HG03565 (cell line): ENCODE data around the gene CRHR2.
A peak's percentile ranks its signal among the peaks of the same experiment; 100 is the strongest.
"Not testable (repeated sequence)": the region's sequence is repeated elsewhere in the genome, so short reads cannot be mapped to it uniquely, and the experiment has no call there.

Experiments used
- ATAC-seq: cut with Tn5 transposase; IDR thresholded peaks from one replicate; pipeline ENCODE4 v1.9.1; 2021; ENCODE audit warnings: mild to moderate bottlenecking, moderate library complexity; ENCODE audit not compliant: unreplicated experiment

CRHR2 gene

GRCh38 chr7:30656006-30656957, 26.0 kb downstream of the CRHR2 start:
- no peak for ATAC-seq

GRCh38 chr7:30655096-30655970, 26.9 kb downstream of the CRHR2 start:
- no peak for ATAC-seq

- ATAC-seq, result no peak
Measured at GRCh38 chr7:30654296-30655090, 27.8 kb downstream of the CRHR2 start.

- no peak for ATAC-seq
Measured at GRCh38 chr7:30652698-30653641, 29.3 kb downstream of the CRHR2 start.

GRCh38 chr7:30652132-30652531, 30.1 kb downstream of the CRHR2 start:
- ATAC-seq, result no peak

GRCh38 chr7:30650421-30650808, 31.8 kb downstream of the CRHR2 start:
- ATAC-seq, result no peak

- ATAC-seq, result no peak
Measured at GRCh38 chr7:30649717-30650420, 32.4 kb downstream of the CRHR2 start.

- no peak for ATAC-seq
Measured at GRCh38 chr7:30648744-30649540, 33.3 kb downstream of the CRHR2 start.

GRCh38 chr7:30647589-30648364, 34.5 kb downstream of the CRHR2 start:
- ATAC-seq, result no peak

- ATAC-seq, result no peak
Measured at GRCh38 chr7:30646154-30646553, 36.1 kb downstream of the CRHR2 start.

GRCh38 chr7:30645661-30646060, 36.6 kb downstream of the CRHR2 start:
- no peak for ATAC-seq

- ATAC-seq, result no peak
Measured at GRCh38 chr7:30644286-30644955, 37.8 kb downstream of the CRHR2 start.

- no peak for ATAC-seq
Measured at GRCh38 chr7:30642789-30643188, 39.5 kb downstream of the CRHR2 start.

GRCh38 chr7:30642322-30642721, 39.9 kb downstream of the CRHR2 start:
- ATAC-seq, result not testable (repeated sequence)

- ATAC-seq, result no peak
Measured at GRCh38 chr7:30635798-30636197, 46.5 kb downstream of the CRHR2 start.

- ATAC-seq, result no peak
Measured at GRCh38 chr7:30634634-30635201, 47.5 kb downstream of the CRHR2 start.

- ATAC-seq, result peak; percentile 45
Measured at GRCh38 chr7:30634193-30634626, 48.0 kb downstream of the CRHR2 start.
